Measurements from ENCODE around the gene SLC25A15.

The SLC25A15 gene

GRCh38 chr13:40789275-40790153 is at the start of gene SLC25A15:
Gene SLC25A15, plus strand, starts transcription at chr13:40789611. Its CDS starts 3,616 bp downstream, at chr13:40793227.
- peaks cover 9% of the 10 kb centered on the region for H3K79me2 ChIP-seq (ENCODE audit: control insufficient read depth, insufficient read depth, low read length, unreplicated experiment)
- no peaks in the 10 kb centered on the region for H3K36me3 ChIP-seq (ENCODE audit: insufficient read depth, low read length)
- peaks cover 16% of the 10 kb centered on the region for H3K4me1 ChIP-seq (ENCODE audit: control insufficient read depth, insufficient read depth, low read length, unreplicated experiment)
- peak within 1 kb of the TSS; percentile 43 for H3K27ac ChIP-seq (ENCODE audit: low read depth, low read length)
- H2AFZ ChIP-seq (ENCODE audit: low read length, unreplicated experiment): peak within 1 kb of the TSS; percentile 92
- H3K27me3 ChIP-seq (ENCODE audit: insufficient read depth, low read length): no peaks in the 10 kb centered on the region
- peak within 1 kb of the TSS; percentile 86 for H3K4me3 ChIP-seq (ENCODE audit: low read depth, low read length)

GRCh38 chr13:40749327-40749726 is 40.1 kb upstream of the SLC25A15 start:
- Histone ChIP-seq H3K36me3 (ENCODE audit: insufficient read depth, low read length) (peaks cover 5% of the 10 kb centered on the region), H3K27me3 (ENCODE audit: insufficient read depth, low read length) (no peaks in the 10 kb centered on the region), H2AFZ (ENCODE audit: low read length, unreplicated experiment) (no peak overlapping the region), H3K4me3 (ENCODE audit: low read depth, low read length) (no peak overlapping the region), H3K4me1 (ENCODE audit: control insufficient read depth, insufficient read depth, low read length, unreplicated experiment) (no peaks in the 10 kb centered on the region), H3K27ac (ENCODE audit: low read depth, low read length) (no peak overlapping the region), H3K79me2 (ENCODE audit: control insufficient read depth, insufficient read depth, low read length, unreplicated experiment) (no peaks in the 10 kb centered on the region)

- Histone ChIP-seq H3K36me3 (ENCODE audit: insufficient read depth, low read length) (peaks cover 4% of the 10 kb centered on the region), H3K4me1 (ENCODE audit: control insufficient read depth, insufficient read depth, low read length, unreplicated experiment) (no peaks in the 10 kb centered on the region), H3K27me3 (ENCODE audit: insufficient read depth, low read length) (no peaks in the 10 kb centered on the region), H3K27ac (ENCODE audit: low read depth, low read length) (no peak overlapping the region), H3K4me3 (ENCODE audit: low read depth, low read length) (no peak overlapping the region), H3K79me2 (ENCODE audit: control insufficient read depth, insufficient read depth, low read length, unreplicated experiment) (no peaks in the 10 kb centered on the region), H2AFZ (ENCODE audit: low read length, unreplicated experiment) (no peak overlapping the region)
Observed at GRCh38 chr13:40755082-40755700, 34.2 kb upstream of the SLC25A15 start.

GRCh38 chr13:40756042-40756441 is 33.4 kb upstream of the SLC25A15 start:
- H3K27me3 ChIP-seq (ENCODE audit: insufficient read depth, low read length): no peaks in the 10 kb centered on the region
- H3K4me1 ChIP-seq (ENCODE audit: control insufficient read depth, insufficient read depth, low read length, unreplicated experiment): no peaks in the 10 kb centered on the region
- peaks cover 4% of the 10 kb centered on the region for H3K36me3 ChIP-seq (ENCODE audit: insufficient read depth, low read length)
- no peak overlapping the region for H3K4me3 ChIP-seq (ENCODE audit: low read depth, low read length)
- no peak overlapping the region for H2AFZ ChIP-seq (ENCODE audit: low read length, unreplicated experiment)
- no peak overlapping the region for H3K27ac ChIP-seq (ENCODE audit: low read depth, low read length)
- H3K79me2 ChIP-seq (ENCODE audit: control insufficient read depth, insufficient read depth, low read length, unreplicated experiment): no peaks in the 10 kb centered on the region

GRCh38 chr13:40758811-40759210 is 30.6 kb upstream of the SLC25A15 start:
- no peaks in the 10 kb centered on the region for H3K79me2 ChIP-seq (ENCODE audit: control insufficient read depth, insufficient read depth, low read length, unreplicated experiment)
- H3K4me1 ChIP-seq (ENCODE audit: control insufficient read depth, insufficient read depth, low read length, unreplicated experiment): peaks cover 3% of the 10 kb centered on the region
- no peak overlapping the region for H3K27ac ChIP-seq (ENCODE audit: low read depth, low read length)
- H2AFZ ChIP-seq (ENCODE audit: low read length, unreplicated experiment): no peak overlapping the region
- H3K4me3 ChIP-seq (ENCODE audit: low read depth, low read length): no peak overlapping the region
- H3K36me3 ChIP-seq (ENCODE audit: insufficient read depth, low read length): peaks cover 4% of the 10 kb centered on the region
- no peaks in the 10 kb centered on the region for H3K27me3 ChIP-seq (ENCODE audit: insufficient read depth, low read length)

- Histone ChIP-seq H3K79me2 (ENCODE audit: control insufficient read depth, insufficient read depth, low read length, unreplicated experiment) (peaks cover 3% of the 10 kb centered on the region), H3K36me3 (ENCODE audit: insufficient read depth, low read length) (no peaks in the 10 kb centered on the region; the same call in 1 of the 2 replicates), H3K27ac (ENCODE audit: low read depth, low read length) (no peak overlapping the region), H3K4me1 (ENCODE audit: control insufficient read depth, insufficient read depth, low read length, unreplicated experiment) (peaks cover 7% of the 10 kb centered on the region), H3K27me3 (ENCODE audit: insufficient read depth, low read length) (no peaks in the 10 kb centered on the region), H2AFZ (ENCODE audit: low read length, unreplicated experiment) (no peak overlapping the region), H3K4me3 (ENCODE audit: low read depth, low read length) (no peak overlapping the region)
Observed at GRCh38 chr13:40762849-40763248, 26.6 kb upstream of the SLC25A15 start.

GRCh38 chr13:40764587-40765403 is 24.6 kb upstream of the SLC25A15 start:
- Histone ChIP-seq H3K79me2 (ENCODE audit: control insufficient read depth, insufficient read depth, low read length, unreplicated experiment) (peaks cover 13% of the 10 kb centered on the region), H3K4me1 (ENCODE audit: control insufficient read depth, insufficient read depth, low read length, unreplicated experiment) (peaks cover 10% of the 10 kb centered on the region), H2AFZ (ENCODE audit: low read length, unreplicated experiment) (no peak overlapping the region), H3K4me3 (ENCODE audit: low read depth, low read length) (no peak overlapping the region), H3K27me3 (ENCODE audit: insufficient read depth, low read length) (no peaks in the 10 kb centered on the region), H3K27ac (ENCODE audit: low read depth, low read length) (peak overlapping the region; percentile 22; the same call in 1 of the 2 replicates), H3K36me3 (ENCODE audit: insufficient read depth, low read length) (no peaks in the 10 kb centered on the region; the same call in 1 of the 2 replicates)

- Histone ChIP-seq H3K79me2 (ENCODE audit: control insufficient read depth, insufficient read depth, low read length, unreplicated experiment) (peaks cover 20% of the 10 kb centered on the region), H3K27ac (ENCODE audit: low read depth, low read length) (no peak overlapping the region), H3K27me3 (ENCODE audit: insufficient read depth, low read length) (no peaks in the 10 kb centered on the region), H3K4me1 (ENCODE audit: control insufficient read depth, insufficient read depth, low read length, unreplicated experiment) (peaks cover 15% of the 10 kb centered on the region), H3K4me3 (ENCODE audit: low read depth, low read length) (no peak overlapping the region), H3K36me3 (ENCODE audit: insufficient read depth, low read length) (no peaks in the 10 kb centered on the region; the same call in 1 of the 2 replicates), H2AFZ (ENCODE audit: low read length, unreplicated experiment) (no peak overlapping the region)
Observed at GRCh38 chr13:40765602-40766001, 23.8 kb upstream of the SLC25A15 start.

- H2AFZ ChIP-seq (ENCODE audit: low read length, unreplicated experiment): peak overlapping the region; percentile 87
- H3K36me3 ChIP-seq (ENCODE audit: insufficient read depth, low read length): no peaks in the 10 kb centered on the region; the same call in 1 of the 2 replicates
- H3K79me2 ChIP-seq (ENCODE audit: control insufficient read depth, insufficient read depth, low read length, unreplicated experiment): peaks cover 23% of the 10 kb centered on the region
- no peak overlapping the region for H3K27ac ChIP-seq (ENCODE audit: low read depth, low read length)
- peak overlapping the region; percentile 99 for H3K4me3 ChIP-seq (ENCODE audit: low read depth, low read length)
- peaks cover 11% of the 10 kb centered on the region for H3K4me1 ChIP-seq (ENCODE audit: control insufficient read depth, insufficient read depth, low read length, unreplicated experiment)
- H3K27me3 ChIP-seq (ENCODE audit: insufficient read depth, low read length): no peaks in the 10 kb centered on the region
Observed at GRCh38 chr13:40769970-40770369, 19.4 kb upstream of the SLC25A15 start.

- Histone ChIP-seq H3K79me2 (ENCODE audit: control insufficient read depth, insufficient read depth, low read length, unreplicated experiment) (peaks cover 23% of the 10 kb centered on the region), H3K4me3 (ENCODE audit: low read depth, low read length) (peak overlapping the region; percentile 99), H3K27ac (ENCODE audit: low read depth, low read length) (peak overlapping the region; percentile 70), H3K4me1 (ENCODE audit: control insufficient read depth, insufficient read depth, low read length, unreplicated experiment) (peaks cover 11% of the 10 kb centered on the region), H2AFZ (ENCODE audit: low read length, unreplicated experiment) (peak overlapping the region; percentile 87), H3K36me3 (ENCODE audit: insufficient read depth, low read length) (no peaks in the 10 kb centered on the region), H3K27me3 (ENCODE audit: insufficient read depth, low read length) (no peaks in the 10 kb centered on the region)
Observed at GRCh38 chr13:40770609-40770933, 18.8 kb upstream of the SLC25A15 start.
